Spleen (tissue), 11 donors: ENCODE measurements around the gene FAM110D. TPM values are rescaled to one million over a fixed set of nuclear protein-coding genes. Genes with fewer than 3 reads are reported as not detected.
A peak's percentile ranks its signal among the peaks of the same experiment; 100 is the strongest.

Source experiments
- DNase-seq: peaks from one replicate; pipeline ENCODE4 v3.0.0-alpha.2; 2020
- H3K27ac ChIP-seq, 8 donors: fragments of 200-600 bp; sonication (generic) in 7 of 8; 1 replicate in 4 of 8; 2 replicates in 4 of 8; pipeline versions ENCODE4 v1.5.0 to v1.8.0; 2016 to 2021; ENCODE audit warnings: inconsistent platforms in 4 of 8, mild to moderate bottlenecking in 4 of 8, moderate library complexity in 1 of 8
- H3K27me3 ChIP-seq, 7 donors: fragments of 200-600 bp; sonication (generic) in 6 of 7; replicated peaks in 1 of 7; 1 replicate in 4 of 7; 2 replicates in 3 of 7; pipeline versions ENCODE4 v1.5.0 to v1.8.0; 2016 to 2021; ENCODE audit warnings: inconsistent platforms in 3 of 7, mild to moderate bottlenecking in 1 of 7
- H3K36me3 ChIP-seq, 6 donors: fragments of 200-600 bp; sonication (generic) in 5 of 6; 1 replicate in 4 of 6; 2 replicates in 2 of 6; pipeline versions ENCODE4 v1.5.0 to v1.8.0; 2016 to 2021; ENCODE audit warnings: inconsistent platforms in 2 of 6
- H3K4me1 ChIP-seq, 6 donors: fragments of 200-600 bp; sonication (generic) in 5 of 6; 1 replicate in 3 of 6; 2 replicates in 3 of 6; pipeline versions ENCODE4 v1.5.0 to v1.8.0; 2016 to 2021; ENCODE audit warnings: inconsistent platforms in 3 of 6
- H3K4me3 ChIP-seq, 8 donors: fragments of 200-600 bp; sonication (generic) in 7 of 8; 1 replicate in 4 of 8; 2 replicates in 4 of 8; pipeline versions ENCODE4 v1.5.0 to v1.8.0; 2016 to 2021; ENCODE audit warnings: inconsistent platforms in 4 of 8, mild to moderate bottlenecking in 4 of 8, moderate library complexity in 2 of 8
- H3K9me3 ChIP-seq, 8 donors: fragments of 200-600 bp; sonication (generic) in 7 of 8; 1 replicate in 4 of 8; 2 replicates in 4 of 8; pipeline versions ENCODE4 v1.5.0 to v1.8.0; 2016 to 2021; ENCODE audit warnings: inconsistent platforms in 4 of 8
- POLR2A ChIP-seq, 3 donors: fragments of 450-650 bp; IDR thresholded peaks; one replicate each; pipeline ENCODE4 v1.5.1; 2017; ENCODE audit warnings: antibody characterized with exemption in 3 of 3, mild to moderate bottlenecking in 1 of 3
- POLR2AphosphoS5 ChIP-seq, 3 donors: sonication (generic); formaldehyde crosslinking; IDR thresholded peaks; one replicate each; pipeline ENCODE4 v1.5.1; 2017; ENCODE audit warnings: antibody characterized with exemption in 3 of 3
- WGBS, 5 donors: extraction: QIAGEN DNeasy Blood & Tissue Kit in 3 of 5; methylation state at CpG; one replicate each; pipeline versions ENCODE4 v1.1.5 to v1.1.7; 2013 to 2018; 5-methylcytosine and 5-hydroxymethylcytosine counted together
- intact Hi-C: fragments of 100-400 bp; cut with DNase I; formaldehyde crosslinking; loops from one replicate; pipeline ENCODE4 v1.15.0; 2023; ENCODE audit warnings: low total_unique reads
- polyA plus RNA-seq, 3 donors: library from polyadenylated mRNA; stranded (reverse); fragments of 200-250 nt; gene quantifications; one replicate each; pipeline ENCODE4 v1.2.1, GENCODE V29; 2013
- total RNA-seq, 7 donors: library from RNA; depleted of rRNA in 3 of 7; stranded (reverse); fragments of >200 nt in 3 of 7; fragmentation: NEBNext Ultra II Directional in 4 of 7; extraction: Animal tissue kit (Norgen Biotek cat#: 25700) in 4 of 7; gene quantifications; one replicate each; pipeline versions ENCODE4 v1.1.0 to v1.2.1, GENCODE V29; 2016 to 2021
- TF ChIP-seq, protein P1 (sequence below), 11 experiments: fragments of 200-600 bp in 7 of 11; fragments of 450-650 bp in 4 of 11; sonication (generic) in 4 of 11; IDR thresholded peaks in 8 of 11; conservative IDR thresholded peaks in 3 of 11; 1 replicate in 7 of 11; 2 replicates in 4 of 11; pipeline versions ENCODE4 v1.4.0 to v1.8.0; 2016 to 2021; ENCODE audit warnings: antibody characterized with exemption in 11 of 11, inconsistent platforms in 4 of 11, mild to moderate bottlenecking in 1 of 11
- donor health status: healthy with polysubstance abuse.
- donor health status: DM: no; HTN: no; CAD: no; lungs with moderate emphysema.
- donor health status: DM: no; HTN: no; CAD: no.
- donor health status: Bipolar disorder and iron deficiency.
- donor health status: healthy.
- donor health status: DM: no; HTN: no; CAD: no.
- donor health status: DM: yes; HTN: yes; CAD: no.

The FAM110D gene
- total and polyA plus RNA-seq, 10 donors = 0.44 to 5.9 (median 1.2) TPM

- WGBS, 5 donors = 78 to 88% (median 87%) methylated on average over 4 to 5 of the region's 5 CpGs
- H3K27ac ChIP-seq = peak within 1 kb of the TSS; percentile 55 to 89 (median 86)
- no peak for DNase-seq
- no peak for TF ChIP-seq POLR2AphosphoS5 (IDR thresholded peaks at IDR 0.05)
- TF ChIP-seq, protein P1, sequence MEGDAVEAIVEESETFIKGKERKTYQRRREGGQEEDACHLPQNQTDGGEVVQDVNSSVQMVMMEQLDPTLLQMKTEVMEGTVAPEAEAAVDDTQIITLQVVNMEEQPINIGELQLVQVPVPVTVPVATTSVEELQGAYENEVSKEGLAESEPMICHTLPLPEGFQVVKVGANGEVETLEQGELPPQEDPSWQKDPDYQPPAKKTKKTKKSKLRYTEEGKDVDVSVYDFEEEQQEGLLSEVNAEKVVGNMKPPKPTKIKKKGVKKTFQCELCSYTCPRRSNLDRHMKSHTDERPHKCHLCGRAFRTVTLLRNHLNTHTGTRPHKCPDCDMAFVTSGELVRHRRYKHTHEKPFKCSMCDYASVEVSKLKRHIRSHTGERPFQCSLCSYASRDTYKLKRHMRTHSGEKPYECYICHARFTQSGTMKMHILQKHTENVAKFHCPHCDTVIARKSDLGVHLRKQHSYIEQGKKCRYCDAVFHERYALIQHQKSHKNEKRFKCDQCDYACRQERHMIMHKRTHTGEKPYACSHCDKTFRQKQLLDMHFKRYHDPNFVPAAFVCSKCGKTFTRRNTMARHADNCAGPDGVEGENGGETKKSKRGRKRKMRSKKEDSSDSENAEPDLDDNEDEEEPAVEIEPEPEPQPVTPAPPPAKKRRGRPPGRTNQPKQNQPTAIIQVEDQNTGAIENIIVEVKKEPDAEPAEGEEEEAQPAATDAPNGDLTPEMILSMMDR (IDR thresholded peaks at IDR 0.05 in 8 of 11, conservative IDR thresholded peaks at IDR 0.05 in 3 of 11) = no peak
- TF ChIP-seq POLR2A (IDR thresholded peaks at IDR 0.05) = no peak
- H3K4me3 ChIP-seq = peak within 1 kb of the TSS; percentile 56 to 86 (median 76)
- no peaks in the 10 kb centered on the region for H3K9me3 ChIP-seq
- intact Hi-C loops = no loop called here
- H3K4me1 ChIP-seq = peaks cover 12 to 42% (median 33%) of the 10 kb centered on the region in 6 donors
- H3K27me3 ChIP-seq = peaks cover 0 to 17% (median 4%) of the 10 kb centered on the region in 7 donors
- H3K36me3 ChIP-seq = peaks cover 0 to 10% (median 0%) of the 10 kb centered on the region in 6 donors
These were observed 9.7 kb downstream of the FAM110D start, which contains the start of gene C1orf232 for GRCh38 chr1:26168410-26169197. Gene C1orf232 (minus strand): TSS chr1:26168963. CDS start chr1:26168499, 464 bp downstream.

GRCh38 chr1:26169198-26169554 lies 10.3 kb downstream of the FAM110D start:
- DNase-seq = no peak
- Histone ChIP-seq H3K4me3 (peak overlapping the region in 5 of 8 donors; percentile 75 to 86 (median 77)), H3K27me3 (peaks cover 0 to 11% (median 0%) of the 10 kb centered on the region in 7 donors), H3K9me3 (no peaks in the 10 kb centered on the region), H3K4me1 (peaks cover 9 to 36% (median 27%) of the 10 kb centered on the region in 6 donors), H3K27ac (peak overlapping the region; percentile 55 to 89 (median 86)), H3K36me3 (peaks cover 0 to 10% (median 0%) of the 10 kb centered on the region in 6 donors)
- 69 to 90% (median 73%) methylated on average over 4 of the region's 4 CpGs for WGBS, 5 donors
- intact Hi-C loops = no loop called here
- TF ChIP-seq POLR2AphosphoS5 (IDR thresholded peaks at IDR 0.05) = no peak
- TF ChIP-seq, protein P1 (IDR thresholded peaks at IDR 0.05 in 8 of 11, conservative IDR thresholded peaks at IDR 0.05 in 3 of 11) = no peak

GRCh38 chr1:26169669-26170471 lies 11.0 kb downstream of the FAM110D start, which contains the start of gene ZNF593:
Gene ZNF593 (plus strand): TSS chr1:26169908. CDS start chr1:26169984, 76 bp downstream.
- peaks cover 9 to 29% (median 20%) of the 10 kb centered on the region in 6 donors for H3K4me1 ChIP-seq
- TF ChIP-seq POLR2A (IDR thresholded peaks at IDR 0.05) = no peak
- TF ChIP-seq, protein P1 (IDR thresholded peaks at IDR 0.05 in 8 of 11, conservative IDR thresholded peaks at IDR 0.05 in 3 of 11) = peak; percentile 86 to 96 (median 93)
- peak; percentile 86 to 92 (median 88) for TF ChIP-seq POLR2AphosphoS5 (IDR thresholded peaks at IDR 0.05)
- peak; percentile 98 for DNase-seq
- WGBS, 5 donors = 1 to 6% (median 1%) methylated on average over 15 to 76 of the region's 76 CpGs
- H3K4me3 ChIP-seq = peak within 1 kb of the TSS; percentile 56 to 86 (median 76)
- H3K36me3 ChIP-seq = peaks cover 0 to 10% (median 0%) of the 10 kb centered on the region in 6 donors
- peaks cover 0 to 4% (median 0%) of the 10 kb centered on the region in 7 donors for H3K27me3 ChIP-seq
- peak within 1 kb of the TSS; percentile 55 to 89 (median 86) for H3K27ac ChIP-seq
- H3K9me3 ChIP-seq = no peaks in the 10 kb centered on the region
- intact Hi-C loops = no loop called here
